Pons (tissue), 1 donor: ENCODE results near the gene PRKN.
A peak's percentile ranks its signal among the peaks of the same experiment; 100 is the strongest.

Experiments
- DNase-seq: peaks from one replicate; pipeline ENCODE4 v3.0.0-alpha.2; 2016; ENCODE audit warnings: low spot score

The PRKN gene

GRCh38 chr6:161446296-161446925 lies 1281.2 kb downstream of the PRKN start:
- no peak for DNase-seq

DNA sequence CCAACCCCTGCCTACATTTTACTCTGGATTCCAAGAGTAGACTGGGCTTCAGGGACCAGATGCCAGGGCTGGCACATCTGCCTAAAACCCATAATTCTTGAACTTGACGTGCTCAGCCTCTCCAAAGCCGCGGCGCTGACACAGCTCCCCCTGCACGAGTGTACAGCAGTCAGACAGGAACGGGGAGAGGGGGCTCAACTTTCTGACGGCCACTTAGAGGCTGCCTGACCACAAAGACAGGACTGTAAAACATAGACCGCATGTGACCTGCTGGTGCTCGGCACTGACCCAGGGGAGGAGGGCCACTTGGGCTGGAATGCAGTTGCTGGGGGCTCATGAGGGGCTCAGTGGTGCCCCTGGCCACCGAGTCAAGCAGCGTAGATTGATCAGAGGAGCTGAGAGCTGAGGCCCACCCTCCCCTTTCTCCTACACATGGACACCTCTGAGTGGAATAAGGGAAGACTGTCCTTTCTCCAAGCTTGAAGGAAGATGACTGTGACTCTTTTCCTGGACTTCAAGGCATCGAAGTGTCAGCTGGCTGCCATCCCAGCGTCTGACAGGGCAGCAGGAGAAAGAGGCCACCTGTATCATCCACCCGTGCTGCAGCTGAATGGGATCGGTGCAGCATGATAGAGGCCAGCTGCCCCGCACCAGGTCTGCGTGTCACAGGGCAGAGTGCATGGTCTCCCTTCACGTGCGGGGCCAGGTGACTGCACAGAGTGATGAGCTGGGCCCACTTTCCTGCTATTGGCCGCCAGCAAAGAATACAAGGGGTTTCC lies 1282.4 kb downstream of the PRKN start:
- DNase-seq, result no peak

GRCh38 chr6:161444464-161444863 lies 1283.1 kb downstream of the PRKN start:
- peak; percentile 65 for DNase-seq

DNA sequence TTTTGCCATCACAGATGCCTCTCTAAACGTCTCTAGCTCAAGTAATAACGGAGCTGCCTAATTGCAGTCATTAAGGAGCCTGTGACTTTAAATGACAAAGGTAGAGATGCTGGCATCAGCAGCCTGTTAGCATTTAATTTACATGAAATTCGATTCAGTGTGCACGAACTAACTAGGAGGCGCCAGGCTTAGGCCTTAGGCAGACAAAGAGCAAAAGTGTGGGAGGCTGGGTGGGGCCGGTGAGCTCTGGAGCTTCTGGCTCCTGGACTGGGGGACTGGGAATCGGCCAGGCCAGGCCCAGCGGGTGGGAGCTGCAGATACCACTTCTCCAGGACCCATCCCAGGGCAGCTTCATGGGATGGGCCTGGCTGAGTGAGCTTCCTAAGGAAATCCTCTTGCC lies 1283.7 kb downstream of the PRKN start:
- no peak for DNase-seq

- no peak for DNase-seq
Observed at GRCh38 chr6:161442420-161442819, 1285.1 kb downstream of the PRKN start.

DNA sequence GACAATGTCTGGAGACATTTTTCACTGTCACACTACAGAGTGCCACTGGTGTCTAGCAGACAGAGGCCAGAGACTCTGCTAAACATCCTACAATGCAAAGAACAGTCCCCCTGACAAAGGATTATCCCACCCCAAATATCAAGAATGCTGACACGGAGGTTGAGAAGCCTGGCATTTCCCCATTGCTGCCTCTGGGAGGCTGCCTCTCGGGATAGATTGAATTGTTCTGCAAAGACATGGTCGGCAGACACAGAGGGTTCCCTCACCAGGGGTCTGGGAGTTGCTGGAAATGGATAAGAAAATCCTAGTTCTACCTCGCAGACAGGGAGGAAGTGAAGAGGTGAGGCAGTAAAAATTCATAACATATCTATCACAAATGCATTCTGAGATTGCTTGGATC lies 1287.3 kb downstream of the PRKN start:
- no peak for DNase-seq

GRCh38 chr6:161439093-161439492 lies 1288.5 kb downstream of the PRKN start:
- peak; percentile 94 for DNase-seq

GRCh38 chr6:161438430-161439030 lies 1289.0 kb downstream of the PRKN start:
- DNase-seq, result no peak

DNA sequence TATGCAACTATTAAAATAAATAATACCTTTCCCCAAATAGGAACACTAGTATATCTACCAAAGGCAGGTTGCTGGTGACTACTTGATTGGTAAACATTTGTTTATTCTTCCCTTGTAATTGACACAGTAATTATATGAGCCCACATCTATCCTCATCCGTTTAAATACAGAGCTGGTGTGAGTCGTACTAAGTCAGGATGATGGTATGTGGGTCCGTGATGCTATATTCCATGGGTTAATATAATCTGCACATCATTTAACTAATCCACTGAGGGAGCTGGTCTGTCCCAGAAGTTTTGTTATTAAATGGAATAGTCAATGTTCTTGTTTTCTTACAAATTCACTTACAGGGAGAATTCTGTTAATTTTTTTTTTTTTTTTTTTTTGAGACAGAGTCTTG lies 1289.7 kb downstream of the PRKN start:
- DNase-seq, result no peak

DNA sequence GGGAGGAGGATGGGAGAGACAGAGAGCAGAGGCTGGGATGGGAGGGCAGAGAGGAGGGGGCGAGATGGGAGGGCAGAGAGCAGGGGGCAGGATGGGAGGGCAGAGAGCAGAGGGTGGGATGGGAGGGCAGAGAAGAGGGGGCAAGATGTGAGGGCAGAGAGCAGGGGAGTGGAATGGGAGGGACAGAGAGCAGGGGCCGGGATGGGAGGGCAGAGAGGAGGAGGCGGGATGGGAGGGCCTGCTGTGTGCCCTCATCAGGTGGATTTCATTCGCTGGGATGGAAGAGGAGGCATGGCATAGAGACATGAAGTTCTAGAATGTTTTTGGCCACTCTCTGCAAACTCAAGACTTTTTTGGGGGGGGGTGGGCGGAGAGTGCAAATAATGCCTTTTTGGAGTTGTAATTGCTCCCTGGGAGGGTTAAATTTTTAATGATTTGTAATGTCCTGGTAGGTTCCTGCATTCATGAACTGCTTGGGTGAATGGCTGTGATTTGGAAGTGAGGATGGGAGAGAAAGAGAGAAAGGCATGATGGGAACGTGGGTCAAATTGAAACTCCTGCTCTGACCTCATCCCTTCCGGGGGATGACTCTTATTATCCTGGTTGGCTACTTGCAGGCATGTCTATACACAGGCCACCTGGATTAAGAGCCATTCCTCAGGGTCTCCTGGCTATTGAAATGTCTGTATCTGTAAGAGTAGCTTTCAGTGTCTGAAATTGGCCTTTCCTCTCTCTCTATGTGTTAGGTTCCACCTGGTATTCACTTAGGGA lies 1291.3 kb downstream of the PRKN start:
- DNase-seq, result no peak

- DNase-seq, result no peak
Observed at GRCh38 chr6:161435748-161436070, 1291.9 kb downstream of the PRKN start.

DNA sequence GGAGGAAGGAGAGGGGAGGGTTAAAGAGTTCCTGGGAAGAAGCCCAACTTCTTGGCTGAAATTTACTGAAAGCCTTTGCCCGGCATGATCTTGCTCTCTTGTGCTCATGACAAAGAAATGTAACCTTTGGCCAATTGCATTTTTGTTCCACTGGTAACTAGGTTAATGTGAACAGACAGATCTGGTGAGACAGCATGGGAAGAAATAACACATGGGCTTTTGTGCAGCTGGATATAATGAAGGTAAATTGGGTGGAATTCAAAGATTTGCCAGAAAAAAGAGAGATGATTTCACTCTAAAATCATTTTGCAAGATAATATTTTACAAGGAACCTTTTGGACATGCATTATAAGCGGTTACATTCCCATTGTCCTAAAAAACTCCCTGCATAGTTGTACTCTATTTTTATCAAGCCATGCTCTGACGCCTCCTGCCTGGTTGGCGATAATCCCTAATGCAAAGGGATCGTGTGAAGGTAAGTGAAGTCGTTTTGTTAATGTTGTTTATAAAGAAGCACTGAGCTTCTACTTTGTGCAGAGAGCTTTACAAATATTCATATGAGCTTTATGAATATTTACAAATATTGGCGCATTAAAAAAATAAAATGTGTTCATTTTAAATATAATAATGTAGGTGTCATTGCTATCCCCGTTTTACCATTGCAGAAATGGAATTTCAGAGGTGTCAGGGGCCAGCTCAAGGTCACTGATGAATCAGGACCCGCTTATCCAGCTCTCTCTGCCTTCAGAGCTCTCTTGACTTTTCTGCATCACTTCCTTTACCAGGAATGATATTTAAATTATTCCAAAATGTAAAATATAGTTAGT lies 1292.4 kb downstream of the PRKN start:
- peak; percentile 50 for DNase-seq

GRCh38 chr6:161434350-161434749 lies 1293.2 kb downstream of the PRKN start:
- DNase-seq, result peak; percentile 75

- DNase-seq, result no peak
Observed at GRCh38 chr6:161432546-161432945, 1295.0 kb downstream of the PRKN start.

- DNase-seq, result no peak
Observed at GRCh38 chr6:161429921-161430490, 1297.6 kb downstream of the PRKN start.

DNA sequence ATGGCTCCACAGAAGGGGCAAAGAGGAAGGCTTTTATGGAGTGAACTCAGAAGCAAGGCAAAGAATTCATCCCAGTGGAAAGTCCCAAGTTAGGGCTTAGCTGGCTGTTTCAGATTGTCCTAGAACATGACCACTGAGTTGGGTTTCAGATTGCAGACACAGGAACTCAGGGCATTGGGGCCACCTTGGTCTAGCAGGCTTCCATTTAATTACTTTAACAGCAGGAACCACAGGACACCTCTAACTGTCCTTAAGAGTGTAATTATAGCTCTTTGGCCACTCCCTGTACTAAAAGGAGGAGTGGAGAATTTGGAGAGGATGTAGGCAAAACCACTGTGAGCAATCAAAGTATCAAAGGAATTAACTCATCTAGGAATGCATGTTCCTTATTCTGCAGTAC lies 1303.1 kb downstream of the PRKN start:
- no peak for DNase-seq

- DNase-seq, result no peak
Observed at GRCh38 chr6:161422710-161423680, 1304.6 kb downstream of the PRKN start.

DNA sequence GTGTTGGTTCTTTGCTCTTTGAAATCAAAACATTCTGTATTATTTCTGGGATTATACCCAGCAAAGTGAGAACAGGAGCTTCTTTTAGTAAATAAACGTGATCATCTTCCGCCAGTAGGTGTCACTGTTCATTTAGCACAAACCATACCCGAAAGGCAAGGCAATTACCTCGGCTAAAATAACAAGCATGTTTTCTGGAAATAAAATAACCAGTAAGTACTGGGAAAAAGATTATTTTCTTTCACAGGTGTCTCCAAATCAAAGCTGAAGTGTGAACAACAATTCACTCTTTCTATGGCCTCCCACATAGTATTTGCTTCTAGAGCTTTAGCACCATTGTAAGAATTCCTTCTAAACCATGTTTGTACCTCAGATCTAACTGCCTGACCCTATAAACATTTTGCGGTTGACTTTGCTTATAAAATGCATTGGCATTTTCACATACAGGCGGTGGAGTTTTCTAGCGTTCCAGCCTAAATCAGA lies 1309.1 kb downstream of the PRKN start:
- DNase-seq, result peak; percentile 93

DNA sequence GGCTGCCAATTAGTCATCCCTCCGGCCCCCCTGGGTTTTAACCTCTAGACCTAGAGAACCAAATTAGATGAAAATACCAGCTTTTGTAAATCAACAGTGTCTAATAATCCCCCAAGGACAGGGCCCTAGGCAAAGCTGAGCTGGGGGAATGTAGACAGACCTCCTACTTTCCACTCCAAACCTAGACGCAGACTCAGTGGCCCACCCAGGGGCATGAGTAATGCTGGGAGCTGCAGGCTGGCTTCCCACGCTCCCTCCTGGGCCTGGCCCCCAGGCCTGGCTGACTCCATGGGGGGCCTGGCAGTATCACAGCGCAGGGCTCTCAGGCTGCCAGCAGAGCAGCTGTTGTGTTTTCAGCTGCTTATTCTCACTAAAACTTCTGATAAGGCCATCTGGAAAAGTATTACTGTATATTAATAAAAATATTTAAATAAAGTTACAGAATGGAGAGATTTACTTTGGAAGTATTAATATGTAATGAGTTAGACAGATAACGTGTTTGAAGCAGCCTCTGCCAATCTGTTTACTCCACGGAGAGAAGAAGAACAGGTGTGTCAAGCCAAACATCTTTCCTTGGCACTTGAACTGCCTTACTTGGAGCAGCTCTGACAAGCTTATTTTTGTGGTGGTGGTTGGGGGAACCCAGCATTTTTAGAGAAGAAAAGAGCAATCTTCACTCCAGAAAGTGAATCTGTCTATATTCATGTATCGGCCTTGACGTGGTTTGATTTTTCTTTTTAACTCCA lies 1309.7 kb downstream of the PRKN start:
- DNase-seq, result no peak
